BJ (cell line): Measurements from ENCODE around the gene CA5A. TPM values are rescaled to one million over a fixed set of nuclear protein-coding genes. Genes with fewer than 3 reads are reported as not detected.

Experiments used
- CTCF ChIA-PET: fragments of 350-600 bp; formaldehyde crosslinking; extraction: SDS; loops from one replicate; lab custom pipeline; 2021; ENCODE audit warnings: antibody characterized with exemption, inconsistent platforms; lab: Yijun Ruan, JAX
- POLR2A ChIA-PET: fragments of 300-600 bp; sonication (Branson Sonifier 250); formaldehyde crosslinking; extraction: SDS; loops from one replicate; lab custom pipeline; 2021; ENCODE audit warnings: antibody characterized with exemption; lab: Charles Lee
- DNase-seq: peaks from one replicate; pipeline ENCODE4 v3.0.0-alpha.2; 2011; ENCODE audit warnings: low read depth
- H3K27me3 ChIP-seq: 2 replicates; pipeline ENCODE4 v1.6.0; 2011; ENCODE audit warnings: low read length; ENCODE audit not compliant: control insufficient read depth, insufficient read depth
- H3K36me3 ChIP-seq: 2 replicates; pipeline ENCODE4 v1.5.1; 2011; ENCODE audit warnings: low read length; ENCODE audit not compliant: control insufficient read depth, insufficient read depth
- H3K4me3 ChIP-seq: 2 replicates; pipeline ENCODE4 v1.5.1; 2011; ENCODE audit warnings: low read depth, mild to moderate bottlenecking, control low read depth, low read length
- CTCF ChIP-seq: IDR thresholded peaks from 2 replicates; pipeline ENCODE4 v1.5.1; 2011; ENCODE audit warnings: low read depth, mild to moderate bottlenecking, control low read depth, inconsistent platforms, low read length, moderate library complexity; ENCODE audit not compliant: insufficient read depth
- polyA plus RNA-seq: library from polyadenylated mRNA; depleted of rRNA; stranded (reverse); fragments of >200 nt; gene quantifications from 2 replicates; pipeline ENCODE4 v1.2.3, GENCODE V29; 2011

Gene CA5A
- polyA plus RNA-seq, 1 experiment: not detected

GRCh38 chr16:87844120-87844733 lies 92.1 kb downstream of the CA5A start:
- Histone ChIP-seq H3K36me3 (peaks cover 53% of the 10 kb centered on the region), H3K4me3 (no peak overlapping the region), H3K27me3 (no peaks in the 10 kb centered on the region)
- ChIA-PET CTCF (interaction anchor here (4.0 kb wide), 1 partner anchor 65 kb away, joined by 25 read pairs; no protein-coding TSS in a partner anchor), POLR2A (no interaction called here)
- no peak for TF ChIP-seq CTCF
- DNase-seq: no peak

- Histone ChIP-seq H3K4me3 (no peak overlapping the region), H3K36me3 (peaks cover 56% of the 10 kb centered on the region), H3K27me3 (no peaks in the 10 kb centered on the region)
- TF ChIP-seq CTCF: no peak
- DNase-seq: no peak
- ChIA-PET POLR2A (no interaction called here), CTCF (interaction anchor here (4.0 kb wide), 1 partner anchor 64 kb away, joined by 25 read pairs; no protein-coding TSS in a partner anchor)
Observed at GRCh38 chr16:87843678-87844105, 92.6 kb downstream of the CA5A start.

- Histone ChIP-seq H3K4me3 (no peak overlapping the region), H3K27me3 (no peaks in the 10 kb centered on the region), H3K36me3 (peaks cover 57% of the 10 kb centered on the region)
- no peak for DNase-seq
- CTCF ChIA-PET: interaction anchor here (0.9 kb wide), 1 partner anchor 64 kb away, joined by 6 read pairs; no protein-coding TSS in a partner anchor
- TF ChIP-seq CTCF: no peak
- POLR2A ChIA-PET: no interaction called here
Observed at GRCh38 chr16:87842209-87842869, 94.0 kb downstream of the CA5A start.

- CTCF ChIA-PET: no interaction called here
Observed at GRCh38 chr16:87841340-87842208, 94.8 kb downstream of the CA5A start.

More at GRCh38 chr16:87841340-87842208, 94.8 kb downstream of the CA5A start:
- no peaks in the 10 kb centered on the region for H3K27me3 ChIP-seq
- DNase-seq: no peak
- no peak overlapping the region for H3K4me3 ChIP-seq
- POLR2A ChIA-PET: no interaction called here
- no peak for TF ChIP-seq CTCF
- peaks cover 62% of the 10 kb centered on the region for H3K36me3 ChIP-seq
